SK-N-SH (cell line): ENCODE measurements around the gene SH2D3A. TPM values are rescaled to one million over a fixed set of nuclear protein-coding genes. Genes with fewer than 3 reads are reported as not detected.

ENCODE experiments used
- CTCF ChIA-PET: fragments of 300-600, 350-600 bp; formaldehyde crosslinking; extraction: SDS; loops from one replicate; lab custom pipeline; 2021; lab: Yijun Ruan, JAX
- POLR2A ChIA-PET: fragments of 350-600 bp; sonication (Branson Sonifier 250); formaldehyde crosslinking; extraction: SDS; loops from one replicate; lab custom pipeline; 2020; ENCODE audit warnings: antibody characterized with exemption, inconsistent platforms; lab: Yijun Ruan, JAX
- DNase-seq: peaks from one replicate; pipeline ENCODE4 v3.0.0; 2012
- H2AFZ ChIP-seq: fragments of 200-600 bp; sonication (generic); 2 replicates; pipeline ENCODE4 v1.8.1; 2016; ENCODE audit warnings: antibody characterized with exemption, mild to moderate bottlenecking, low read depth
- H3F3A ChIP-seq: fragments of 200-600 bp; sonication (generic); replicated peaks from 2 replicates; pipeline ENCODE3; 2016; ENCODE audit warnings: antibody characterized with exemption, mild to moderate bottlenecking; ENCODE audit not compliant: insufficient read depth
- H3K27ac ChIP-seq, 2 experiments: fragments of 200-500 bp in 1 of 2; fragments of 200-600 bp in 1 of 2; sonication (Bioruptor generic) in 1 of 2; sonication (generic), shearing (Covaris generic) in 1 of 2; 2 replicates each; pipeline versions ENCODE4 v1.5.1 to v1.6.1; 2014 to 2016; ENCODE audit warnings: low read depth in 2 of 2, inconsistent platforms in 1 of 2, low read length in 1 of 2, mild to moderate bottlenecking in 1 of 2, mixed read lengths in 1 of 2
- H3K27me3 ChIP-seq: fragments of 200-600 bp; sonication (generic), shearing (Covaris generic); 2 replicates; pipeline ENCODE4 v1.6.1; 2016; ENCODE audit warnings: mixed run types; ENCODE audit not compliant: insufficient read depth
- H3K36me3 ChIP-seq, 2 experiments: fragments of 200-500 bp in 1 of 2; fragments of 200-600 bp in 1 of 2; sonication (Bioruptor generic) in 1 of 2; sonication (generic) in 1 of 2; replicated peaks in 1 of 2; 2 replicates each; pipeline versions ENCODE3 to v1.5.1; 2014 to 2016; ENCODE audit warnings: low read length in 1 of 2, mild to moderate bottlenecking in 1 of 2; ENCODE audit not compliant: insufficient read depth in 2 of 2, control insufficient read depth in 1 of 2
- H3K4me1 ChIP-seq, 2 experiments: fragments of 200-500 bp in 1 of 2; fragments of 200-600 bp in 1 of 2; sonication (Bioruptor generic) in 1 of 2; sonication (generic), shearing (Covaris generic) in 1 of 2; 2 replicates each; pipeline versions ENCODE4 v1.5.1 to v1.6.1; 2014 to 2016; ENCODE audit warnings: low read depth in 1 of 2, low read length in 1 of 2, mixed run types in 1 of 2; ENCODE audit not compliant: insufficient read depth in 2 of 2, control insufficient read depth in 1 of 2
- H3K4me2 ChIP-seq: fragments of 200-600 bp; sonication (generic), shearing (Covaris generic); 2 replicates; pipeline ENCODE4 v1.6.1; 2017; ENCODE audit warnings: mixed run types
- H3K4me3 ChIP-seq, 2 experiments: fragments of 200-500 bp in 1 of 2; fragments of 200-600 bp in 1 of 2; sonication (Bioruptor generic) in 1 of 2; sonication (generic), shearing (Covaris generic) in 1 of 2; 2 replicates each; pipeline versions ENCODE4 v1.5.1 to v1.8.1; 2014 to 2016; ENCODE audit warnings: low read depth in 2 of 2, inconsistent platforms in 1 of 2, low read length in 1 of 2, mild to moderate bottlenecking in 1 of 2, mixed read lengths in 1 of 2, moderate library complexity in 1 of 2
- H3K79me2 ChIP-seq: fragments of 200-600 bp; sonication (generic); 2 replicates; pipeline ENCODE4 v1.8.1; 2017; ENCODE audit warnings: mild to moderate bottlenecking; ENCODE audit not compliant: insufficient read depth
- H3K9ac ChIP-seq: fragments of 200-600 bp; sonication (generic); 2 replicates; pipeline ENCODE4 v1.6.1; 2017; ENCODE audit warnings: mixed run types
- H3K9me2 ChIP-seq: fragments of 200-600 bp; sonication (generic); 2 replicates; pipeline ENCODE4 v1.6.1; 2017; ENCODE audit warnings: mixed run types
- H3K9me3 ChIP-seq: fragments of 200-600 bp; sonication (generic); 2 replicates; pipeline ENCODE4 v1.6.1; 2017; ENCODE audit warnings: mixed run types, mild to moderate bottlenecking, moderate library complexity
- H4K20me1 ChIP-seq: fragments of 200-600 bp; sonication (generic); 2 replicates; pipeline ENCODE4 v1.6.1; 2017; ENCODE audit warnings: mild to moderate bottlenecking, mixed run types; ENCODE audit not compliant: insufficient read depth
- CHD2 ChIP-seq: fragments of 150-350 bp; IDR thresholded peaks from 2 replicates; pipeline ENCODE4 v1.6.1; 2018; ENCODE audit warnings: low read length; ENCODE audit not compliant: partially characterized antibody
- CTCF ChIP-seq: fragments of 200-600 bp; sonication (generic); IDR thresholded peaks from 2 replicates; pipeline ENCODE4 v1.6.1; 2017; ENCODE audit warnings: antibody characterized with exemption, mild to moderate bottlenecking, moderate library complexity
- ELF1 ChIP-seq: IDR thresholded peaks from 2 replicates; pipeline ENCODE4 v1.4.0; 2012
- EP300 ChIP-seq, 2 experiments: IDR thresholded peaks; 2 replicates each; pipeline versions ENCODE4 v1.4.0 to v1.6.1; 2012; ENCODE audit warnings: borderline replicate concordance in 1 of 2, low read depth in 1 of 2, low read length in 1 of 2
- FOXJ3 ChIP-seq: sonication (generic); formaldehyde crosslinking; IDR thresholded peaks from 2 replicates; pipeline ENCODE4 v1.5.1; 2020; ENCODE audit warnings: mild to moderate bottlenecking, missing genetic modification reagents
- GABPA ChIP-seq: IDR thresholded peaks from 2 replicates; pipeline ENCODE4 v1.4.0; 2012; ENCODE audit warnings: low read depth, mild to moderate bottlenecking
- MEF2A ChIP-seq: IDR thresholded peaks from 2 replicates; pipeline ENCODE4 v1.4.0; 2012; ENCODE audit warnings: low read depth, borderline replicate concordance
- NFIC ChIP-seq: IDR thresholded peaks from 2 replicates; pipeline ENCODE4 v1.4.0; 2012; ENCODE audit warnings: borderline replicate concordance
- NRF1 ChIP-seq: IDR thresholded peaks from 2 replicates; pipeline ENCODE4 v1.6.1; 2012; ENCODE audit warnings: low read depth, mild to moderate bottlenecking, low read length
- POLR2AphosphoS5 ChIP-seq: IDR thresholded peaks from 2 replicates; pipeline ENCODE4 v1.6.1; 2012; ENCODE audit warnings: low read depth, low read length
- RAD21 ChIP-seq: IDR thresholded peaks from 2 replicates; pipeline ENCODE4 v1.6.1; 2012; ENCODE audit warnings: mild to moderate bottlenecking, low read length
- SMC3 ChIP-seq: IDR thresholded peaks from 2 replicates; pipeline ENCODE4 v1.6.1; 2012; ENCODE audit warnings: low read depth, low read length, improper control_type of control experiment
- TAF1 ChIP-seq: IDR thresholded peaks from 2 replicates; pipeline ENCODE4 v1.6.1; 2012; ENCODE audit warnings: low read depth, mild to moderate bottlenecking, low read length, moderate library complexity, borderline replicate concordance
- TCF12 ChIP-seq: IDR thresholded peaks from 2 replicates; pipeline ENCODE4 v1.4.0; 2012
- USF2 ChIP-seq: fragments of 150-350 bp; IDR thresholded peaks from 2 replicates; pipeline ENCODE4 v1.6.1; 2017; ENCODE audit warnings: antibody characterized with exemption, low read length, low read depth, borderline replicate concordance
- YY1 ChIP-seq: IDR thresholded peaks from 2 replicates; pipeline ENCODE4 v1.4.0; 2012; ENCODE audit warnings: low read depth, mild to moderate bottlenecking
- WGBS: methylation state at CpG from one replicate; pipeline ENCODE4 v1.1.6; 2017; ENCODE audit warnings: low lambda C conversion rate; 5-methylcytosine and 5-hydroxymethylcytosine counted together
- polyA plus RNA-seq, 3 experiments: library from polyadenylated mRNA; depleted of rRNA; stranded (reverse); fragments of >200 nt; gene quantifications; 2 replicates each; pipeline ENCODE4 v1.2.3, GENCODE V29; 2012
- TF ChIP-seq, protein P1 (sequence below): fragments of 150-350 bp; IDR thresholded peaks from 2 replicates; pipeline ENCODE4 v1.6.1; 2016; ENCODE audit warnings: mild to moderate bottlenecking, low read depth, low read length
- TF ChIP-seq, protein P2 (sequence below): IDR thresholded peaks from 2 replicates; pipeline ENCODE4 v1.6.1; 2012; ENCODE audit warnings: mild to moderate bottlenecking, low read depth, low read length, moderate library complexity
- TF ChIP-seq, protein P3 (sequence below): IDR thresholded peaks from 2 replicates; pipeline ENCODE4; 2012

The SH2D3A gene
- polyA plus RNA-seq, 1 of the 3 experiments (the other 2 are of a cell fraction): 0.35 TPM

- Histone ChIP-seq H2AFZ (peak overlapping the region; percentile 97), H3K79me2 (peaks cover 46% of the 10 kb centered on the region), H3K9me3 (no peaks in the 10 kb centered on the region), H3K4me3 (0 out of 4 replicates have a peak overlapping the region, but pooled peaks have one; percentile 9 to 19), H3K4me2 (peak overlapping the region; percentile 61; the same call in 1 of the 2 replicates), H4K20me1 (no peaks in the 10 kb centered on the region), H3F3A (peaks cover 27% of the 10 kb centered on the region), H3K4me1 (peaks cover 22 to 23% of the 10 kb centered on the region in 2 experiments; a peak in 3 of 4 replicates), H3K9ac (peak overlapping the region; percentile 2; the same call in 1 of the 2 replicates), H3K9me2 (no peaks in the 10 kb centered on the region), H3K27ac (peak overlapping the region; percentile 51 to 82; a peak in 3 of 4 replicates), H3K36me3 (peaks cover 4% of the 10 kb centered on the region in 2 experiments), H3K27me3 (no peaks in the 10 kb centered on the region)
- CTCF ChIA-PET: interaction anchor here (0.6 to 2.0 kb wide), 9 partner anchors 12 to 680 kb away, joined by 3 to 24 read pairs (median 3); no protein-coding TSS in a partner anchor
- peak; percentile 88 for TF ChIP-seq GABPA
- TF ChIP-seq, protein P1, sequence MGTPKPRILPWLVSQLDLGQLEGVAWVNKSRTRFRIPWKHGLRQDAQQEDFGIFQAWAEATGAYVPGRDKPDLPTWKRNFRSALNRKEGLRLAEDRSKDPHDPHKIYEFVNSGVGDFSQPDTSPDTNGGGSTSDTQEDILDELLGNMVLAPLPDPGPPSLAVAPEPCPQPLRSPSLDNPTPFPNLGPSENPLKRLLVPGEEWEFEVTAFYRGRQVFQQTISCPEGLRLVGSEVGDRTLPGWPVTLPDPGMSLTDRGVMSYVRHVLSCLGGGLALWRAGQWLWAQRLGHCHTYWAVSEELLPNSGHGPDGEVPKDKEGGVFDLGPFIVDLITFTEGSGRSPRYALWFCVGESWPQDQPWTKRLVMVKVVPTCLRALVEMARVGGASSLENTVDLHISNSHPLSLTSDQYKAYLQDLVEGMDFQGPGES: no peak
- TF ChIP-seq, protein P2, sequence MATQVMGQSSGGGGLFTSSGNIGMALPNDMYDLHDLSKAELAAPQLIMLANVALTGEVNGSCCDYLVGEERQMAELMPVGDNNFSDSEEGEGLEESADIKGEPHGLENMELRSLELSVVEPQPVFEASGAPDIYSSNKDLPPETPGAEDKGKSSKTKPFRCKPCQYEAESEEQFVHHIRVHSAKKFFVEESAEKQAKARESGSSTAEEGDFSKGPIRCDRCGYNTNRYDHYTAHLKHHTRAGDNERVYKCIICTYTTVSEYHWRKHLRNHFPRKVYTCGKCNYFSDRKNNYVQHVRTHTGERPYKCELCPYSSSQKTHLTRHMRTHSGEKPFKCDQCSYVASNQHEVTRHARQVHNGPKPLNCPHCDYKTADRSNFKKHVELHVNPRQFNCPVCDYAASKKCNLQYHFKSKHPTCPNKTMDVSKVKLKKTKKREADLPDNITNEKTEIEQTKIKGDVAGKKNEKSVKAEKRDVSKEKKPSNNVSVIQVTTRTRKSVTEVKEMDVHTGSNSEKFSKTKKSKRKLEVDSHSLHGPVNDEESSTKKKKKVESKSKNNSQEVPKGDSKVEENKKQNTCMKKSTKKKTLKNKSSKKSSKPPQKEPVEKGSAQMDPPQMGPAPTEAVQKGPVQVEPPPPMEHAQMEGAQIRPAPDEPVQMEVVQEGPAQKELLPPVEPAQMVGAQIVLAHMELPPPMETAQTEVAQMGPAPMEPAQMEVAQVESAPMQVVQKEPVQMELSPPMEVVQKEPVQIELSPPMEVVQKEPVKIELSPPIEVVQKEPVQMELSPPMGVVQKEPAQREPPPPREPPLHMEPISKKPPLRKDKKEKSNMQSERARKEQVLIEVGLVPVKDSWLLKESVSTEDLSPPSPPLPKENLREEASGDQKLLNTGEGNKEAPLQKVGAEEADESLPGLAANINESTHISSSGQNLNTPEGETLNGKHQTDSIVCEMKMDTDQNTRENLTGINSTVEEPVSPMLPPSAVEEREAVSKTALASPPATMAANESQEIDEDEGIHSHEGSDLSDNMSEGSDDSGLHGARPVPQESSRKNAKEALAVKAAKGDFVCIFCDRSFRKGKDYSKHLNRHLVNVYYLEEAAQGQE: no peak
- no peak for TF ChIP-seq FOXJ3 (CRISPR knock-in tag)
- TF ChIP-seq CHD2: peak; percentile 73
- TF ChIP-seq, protein P3, sequence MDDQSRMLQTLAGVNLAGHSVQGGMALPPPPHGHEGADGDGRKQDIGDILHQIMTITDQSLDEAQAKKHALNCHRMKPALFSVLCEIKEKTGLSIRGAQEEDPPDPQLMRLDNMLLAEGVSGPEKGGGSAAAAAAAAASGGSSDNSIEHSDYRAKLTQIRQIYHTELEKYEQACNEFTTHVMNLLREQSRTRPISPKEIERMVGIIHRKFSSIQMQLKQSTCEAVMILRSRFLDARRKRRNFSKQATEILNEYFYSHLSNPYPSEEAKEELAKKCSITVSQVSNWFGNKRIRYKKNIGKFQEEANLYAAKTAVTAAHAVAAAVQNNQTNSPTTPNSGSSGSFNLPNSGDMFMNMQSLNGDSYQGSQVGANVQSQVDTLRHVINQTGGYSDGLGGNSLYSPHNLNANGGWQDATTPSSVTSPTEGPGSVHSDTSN: no peak
- peak; percentile 65 for TF ChIP-seq CTCF
- TF ChIP-seq YY1: no peak
- TF ChIP-seq RAD21: peak; percentile 65
- TF ChIP-seq MEF2A: no peak
- peak; percentile 77 for TF ChIP-seq NFIC
- TF ChIP-seq USF2: no peak
- 0 out of 2 replicates have a peak, but pooled peaks have one; percentile 9 for TF ChIP-seq POLR2AphosphoS5
- TF ChIP-seq EP300 (IDR thresholded peaks at IDR 0.05; ENCODE audit: borderline replicate concordance in 1 of 2, low read depth in 1 of 2, low read length in 1 of 2): no peak
- no peak for TF ChIP-seq NRF1
- TF ChIP-seq ELF1: peak; percentile 86
- no peak for TF ChIP-seq TAF1
- TF ChIP-seq SMC3: peak; percentile 80
- TF ChIP-seq TCF12: no peak
- POLR2A ChIA-PET: interaction anchor here (0.6 to 1.2 kb wide), 3 partner anchors 111 to 910 kb away, joined by 4 read pairs; no protein-coding TSS in a partner anchor
- DNase-seq: no peak
- WGBS: 34% methylated on average over 12 of the region's 13 CpGs
Measured at GRCh38 chr19:6737873-6738786, 29.1 kb downstream of the SH2D3A start.
